SK-N-SH (cell line): ENCODE measurements around the gene PCGF2. TPM values are rescaled to one million over a fixed set of nuclear protein-coding genes. Genes with fewer than 3 reads are reported as not detected.
A peak's percentile ranks its signal among the peaks of the same experiment; 100 is the strongest.

ENCODE experiments used
- CTCF ChIA-PET: fragments of 300-600, 350-600 bp; formaldehyde crosslinking; extraction: SDS; loops from one replicate; lab custom pipeline; 2021; lab: Yijun Ruan, JAX
- POLR2A ChIA-PET: fragments of 350-600 bp; sonication (Branson Sonifier 250); formaldehyde crosslinking; extraction: SDS; loops from one replicate; lab custom pipeline; 2020; ENCODE audit warnings: antibody characterized with exemption, inconsistent platforms; lab: Yijun Ruan, JAX
- DNase-seq: peaks from one replicate; pipeline ENCODE4 v3.0.0; 2012
- H2AFZ ChIP-seq: fragments of 200-600 bp; sonication (generic); 2 replicates; pipeline ENCODE4 v1.8.1; 2016; ENCODE audit warnings: antibody characterized with exemption, mild to moderate bottlenecking, low read depth
- H3F3A ChIP-seq: fragments of 200-600 bp; sonication (generic); replicated peaks from 2 replicates; pipeline ENCODE3; 2016; ENCODE audit warnings: antibody characterized with exemption, mild to moderate bottlenecking; ENCODE audit not compliant: insufficient read depth
- H3K27ac ChIP-seq, 2 experiments: fragments of 200-500 bp in 1 of 2; fragments of 200-600 bp in 1 of 2; sonication (Bioruptor generic) in 1 of 2; sonication (generic), shearing (Covaris generic) in 1 of 2; 2 replicates each; pipeline versions ENCODE4 v1.5.1 to v1.6.1; 2014 to 2016; ENCODE audit warnings: low read depth in 2 of 2, inconsistent platforms in 1 of 2, low read length in 1 of 2, mild to moderate bottlenecking in 1 of 2, mixed read lengths in 1 of 2
- H3K27me3 ChIP-seq: fragments of 200-600 bp; sonication (generic), shearing (Covaris generic); 2 replicates; pipeline ENCODE4 v1.6.1; 2016; ENCODE audit warnings: mixed run types; ENCODE audit not compliant: insufficient read depth
- H3K36me3 ChIP-seq, 2 experiments: fragments of 200-500 bp in 1 of 2; fragments of 200-600 bp in 1 of 2; sonication (Bioruptor generic) in 1 of 2; sonication (generic) in 1 of 2; replicated peaks in 1 of 2; 2 replicates each; pipeline versions ENCODE3 to v1.5.1; 2014 to 2016; ENCODE audit warnings: low read length in 1 of 2, mild to moderate bottlenecking in 1 of 2; ENCODE audit not compliant: insufficient read depth in 2 of 2, control insufficient read depth in 1 of 2
- H3K4me1 ChIP-seq, 2 experiments: fragments of 200-500 bp in 1 of 2; fragments of 200-600 bp in 1 of 2; sonication (Bioruptor generic) in 1 of 2; sonication (generic), shearing (Covaris generic) in 1 of 2; 2 replicates each; pipeline versions ENCODE4 v1.5.1 to v1.6.1; 2014 to 2016; ENCODE audit warnings: low read depth in 1 of 2, low read length in 1 of 2, mixed run types in 1 of 2; ENCODE audit not compliant: insufficient read depth in 2 of 2, control insufficient read depth in 1 of 2
- H3K4me2 ChIP-seq: fragments of 200-600 bp; sonication (generic), shearing (Covaris generic); 2 replicates; pipeline ENCODE4 v1.6.1; 2017; ENCODE audit warnings: mixed run types
- H3K4me3 ChIP-seq, 2 experiments: fragments of 200-500 bp in 1 of 2; fragments of 200-600 bp in 1 of 2; sonication (Bioruptor generic) in 1 of 2; sonication (generic), shearing (Covaris generic) in 1 of 2; 2 replicates each; pipeline versions ENCODE4 v1.5.1 to v1.8.1; 2014 to 2016; ENCODE audit warnings: low read depth in 2 of 2, inconsistent platforms in 1 of 2, low read length in 1 of 2, mild to moderate bottlenecking in 1 of 2, mixed read lengths in 1 of 2, moderate library complexity in 1 of 2
- H3K79me2 ChIP-seq: fragments of 200-600 bp; sonication (generic); 2 replicates; pipeline ENCODE4 v1.8.1; 2017; ENCODE audit warnings: mild to moderate bottlenecking; ENCODE audit not compliant: insufficient read depth
- H3K9ac ChIP-seq: fragments of 200-600 bp; sonication (generic); 2 replicates; pipeline ENCODE4 v1.6.1; 2017; ENCODE audit warnings: mixed run types
- H3K9me2 ChIP-seq: fragments of 200-600 bp; sonication (generic); 2 replicates; pipeline ENCODE4 v1.6.1; 2017; ENCODE audit warnings: mixed run types
- H3K9me3 ChIP-seq: fragments of 200-600 bp; sonication (generic); 2 replicates; pipeline ENCODE4 v1.6.1; 2017; ENCODE audit warnings: mixed run types, mild to moderate bottlenecking, moderate library complexity
- H4K20me1 ChIP-seq: fragments of 200-600 bp; sonication (generic); 2 replicates; pipeline ENCODE4 v1.6.1; 2017; ENCODE audit warnings: mild to moderate bottlenecking, mixed run types; ENCODE audit not compliant: insufficient read depth
- CTCF ChIP-seq: fragments of 200-600 bp; sonication (generic); IDR thresholded peaks from 2 replicates; pipeline ENCODE4 v1.6.1; 2017; ENCODE audit warnings: antibody characterized with exemption, mild to moderate bottlenecking, moderate library complexity
- EP300 ChIP-seq, 2 experiments: IDR thresholded peaks; 2 replicates each; pipeline versions ENCODE4 v1.4.0 to v1.6.1; 2012; ENCODE audit warnings: borderline replicate concordance in 1 of 2, low read depth in 1 of 2, low read length in 1 of 2
- EZH2phosphoT487 ChIP-seq: fragments of 200-600 bp; sonication (generic); IDR thresholded peaks from 2 replicates; pipeline ENCODE4 v1.6.1; 2017; ENCODE audit warnings: low read depth, mixed run types, mild to moderate bottlenecking, antibody characterized with exemption, moderate library complexity, borderline replicate concordance
- FOXJ3 ChIP-seq: sonication (generic); formaldehyde crosslinking; IDR thresholded peaks from 2 replicates; pipeline ENCODE4 v1.5.1; 2020; ENCODE audit warnings: mild to moderate bottlenecking, missing genetic modification reagents
- FOXM1 ChIP-seq: IDR thresholded peaks from 2 replicates; pipeline ENCODE4 v1.4.0; 2012; ENCODE audit warnings: low read depth, mild to moderate bottlenecking
- JUND ChIP-seq: IDR thresholded peaks from 2 replicates; pipeline ENCODE4 v1.4.0; 2012
- MEF2A ChIP-seq: IDR thresholded peaks from 2 replicates; pipeline ENCODE4 v1.4.0; 2012; ENCODE audit warnings: low read depth, borderline replicate concordance
- NFIC ChIP-seq: IDR thresholded peaks from 2 replicates; pipeline ENCODE4 v1.4.0; 2012; ENCODE audit warnings: borderline replicate concordance
- NRF1 ChIP-seq: IDR thresholded peaks from 2 replicates; pipeline ENCODE4 v1.6.1; 2012; ENCODE audit warnings: low read depth, mild to moderate bottlenecking, low read length
- PBX3 ChIP-seq: IDR thresholded peaks from 2 replicates; pipeline ENCODE4; 2012
- RAD21 ChIP-seq: IDR thresholded peaks from 2 replicates; pipeline ENCODE4 v1.6.1; 2012; ENCODE audit warnings: mild to moderate bottlenecking, low read length
- REST ChIP-seq: IDR thresholded peaks from 2 replicates; pipeline ENCODE4 v1.6.1; 2012; ENCODE audit warnings: mild to moderate bottlenecking, low read depth, low read length, moderate library complexity
- RFX5 ChIP-seq: IDR thresholded peaks from 2 replicates; pipeline ENCODE4 v1.6.1; 2012; ENCODE audit warnings: mild to moderate bottlenecking, improper control_type of control experiment, low read length
- SIN3A ChIP-seq: IDR thresholded peaks from 2 replicates; pipeline ENCODE4 v1.6.1; 2012; ENCODE audit warnings: low read depth, mild to moderate bottlenecking, low read length, moderate library complexity, borderline replicate concordance
- USF2 ChIP-seq: fragments of 150-350 bp; IDR thresholded peaks from 2 replicates; pipeline ENCODE4 v1.6.1; 2017; ENCODE audit warnings: antibody characterized with exemption, low read length, low read depth, borderline replicate concordance
- WGBS: methylation state at CpG from one replicate; pipeline ENCODE4 v1.1.6; 2017; ENCODE audit warnings: low lambda C conversion rate; 5-methylcytosine and 5-hydroxymethylcytosine counted together
- polyA plus RNA-seq, 3 experiments: library from polyadenylated mRNA; depleted of rRNA; stranded (reverse); fragments of >200 nt; gene quantifications; 2 replicates each; pipeline ENCODE4 v1.2.3, GENCODE V29; 2012

Gene PCGF2
- polyA plus RNA-seq, 1 of the 3 experiments (the other 2 are of a cell fraction), result 39.8 TPM

GRCh38 chr17:38733982-38734973, 13.9 kb downstream of the PCGF2 start:
- Histone ChIP-seq H3K79me2 (peaks cover 37% of the 10 kb centered on the region; the same call in 1 of the 2 replicates), H3K9me3 (no peaks in the 10 kb centered on the region), H3K27me3 (no peaks in the 10 kb centered on the region), H4K20me1 (peaks cover 29% of the 10 kb centered on the region; the same call in 1 of the 2 replicates), H3K36me3 (peaks cover 13 to 41% of the 10 kb centered on the region in 2 experiments), H2AFZ (no peak overlapping the region), H3F3A (peaks cover 49% of the 10 kb centered on the region), H3K9ac (no peak overlapping the region), H3K4me2 (no peak overlapping the region), H3K4me1 (peaks cover 10 to 57% of the 10 kb centered on the region in 2 experiments; a peak in 1 of 4 replicates), H3K4me3 (no peak overlapping the region), H3K27ac (peak overlapping the region in 1 of 2 experiments; percentile 29; a peak in 2 of 4 replicates), H3K9me2 (no peaks in the 10 kb centered on the region)
- TF ChIP-seq RAD21, result peak; percentile 36
- TF ChIP-seq RFX5, result no peak
- no peak for TF ChIP-seq PBX3
- no peak for TF ChIP-seq USF2
- peak; percentile 29; the same call in 1 of the 2 replicates for TF ChIP-seq CTCF
- WGBS, result 75% methylated on average over 12 of the region's 15 CpGs
- POLR2A ChIA-PET, result interaction anchor here (0.6 to 2.2 kb wide), 5 partner anchors 10 to 1388 kb away, joined by 3 to 8 read pairs (median 7); no protein-coding TSS in a partner anchor
- no peak for DNase-seq
- CTCF ChIA-PET, result interaction anchor here (0.6 to 7.4 kb wide), 29 partner anchors 10 to 211 kb away, joined by 3 to 93 read pairs (median 7); partner anchors contain the start of genes EPOP, MLLT6, PCGF2 and PSMB3

- POLR2A ChIA-PET, result interaction anchor here (1.7 kb wide), 1 partner anchor 9 kb away, joined by 5 read pairs; no protein-coding TSS in a partner anchor
- H3K9me3 ChIP-seq, result no peaks in the 10 kb centered on the region
- CTCF ChIA-PET, result interaction anchor here (1.5 to 7.4 kb wide), 10 partner anchors 10 to 210 kb away, joined by 3 to 93 read pairs (median 23); partner anchors contain the start of genes EPOP, PCGF2 and PSMB3
- TF ChIP-seq FOXM1, result no peak
- TF ChIP-seq EZH2phosphoT487, result no peak
- no peak for TF ChIP-seq JUND
- no peak for TF ChIP-seq REST
- no peak for TF ChIP-seq FOXJ3
- TF ChIP-seq NRF1, result no peak
- TF ChIP-seq MEF2A, result no peak
- TF ChIP-seq SIN3A, result no peak
- no peak for TF ChIP-seq EP300 (IDR thresholded peaks at IDR 0.05; ENCODE audit: borderline replicate concordance in 1 of 2, low read depth in 1 of 2, low read length in 1 of 2)
- TF ChIP-seq NFIC, result no peak
These were observed 14.7 kb downstream of the PCGF2 start for GRCh38 chr17:38733282-38733981.

More at GRCh38 chr17:38733282-38733981, 14.7 kb downstream of the PCGF2 start:
- no peak overlapping the region for H2AFZ ChIP-seq
- no peak overlapping the region for H3K4me3 ChIP-seq
- no peak for DNase-seq
- H3K9me2 ChIP-seq, result no peaks in the 10 kb centered on the region
- H3K4me2 ChIP-seq, result no peak overlapping the region
- WGBS, result 85% methylated on average over 6 of the region's 9 CpGs
- H3K9ac ChIP-seq, result no peak overlapping the region
- peak overlapping the region in 1 of 2 experiments; percentile 29; a peak in 2 of 4 replicates for H3K27ac ChIP-seq
- H3K36me3 ChIP-seq, result peaks cover 13 to 33% of the 10 kb centered on the region in 2 experiments
- H3K4me1 ChIP-seq, result peaks cover 10 to 65% of the 10 kb centered on the region in 2 experiments; a peak in 1 of 4 replicates
- H4K20me1 ChIP-seq, result peaks cover 23% of the 10 kb centered on the region; the same call in 1 of the 2 replicates
- peaks cover 36% of the 10 kb centered on the region; the same call in 1 of the 2 replicates for H3K79me2 ChIP-seq
- H3K27me3 ChIP-seq, result no peaks in the 10 kb centered on the region
- H3F3A ChIP-seq, result peaks cover 45% of the 10 kb centered on the region
